ENCODE data around the gene THAP10. TPM values are rescaled to one million over a fixed set of nuclear protein-coding genes. Genes with fewer than 3 reads are reported as not detected.

THAP10 gene
- total RNA-seq, 1 donor from 2014 or later, result 1.6 TPM

DNA sequence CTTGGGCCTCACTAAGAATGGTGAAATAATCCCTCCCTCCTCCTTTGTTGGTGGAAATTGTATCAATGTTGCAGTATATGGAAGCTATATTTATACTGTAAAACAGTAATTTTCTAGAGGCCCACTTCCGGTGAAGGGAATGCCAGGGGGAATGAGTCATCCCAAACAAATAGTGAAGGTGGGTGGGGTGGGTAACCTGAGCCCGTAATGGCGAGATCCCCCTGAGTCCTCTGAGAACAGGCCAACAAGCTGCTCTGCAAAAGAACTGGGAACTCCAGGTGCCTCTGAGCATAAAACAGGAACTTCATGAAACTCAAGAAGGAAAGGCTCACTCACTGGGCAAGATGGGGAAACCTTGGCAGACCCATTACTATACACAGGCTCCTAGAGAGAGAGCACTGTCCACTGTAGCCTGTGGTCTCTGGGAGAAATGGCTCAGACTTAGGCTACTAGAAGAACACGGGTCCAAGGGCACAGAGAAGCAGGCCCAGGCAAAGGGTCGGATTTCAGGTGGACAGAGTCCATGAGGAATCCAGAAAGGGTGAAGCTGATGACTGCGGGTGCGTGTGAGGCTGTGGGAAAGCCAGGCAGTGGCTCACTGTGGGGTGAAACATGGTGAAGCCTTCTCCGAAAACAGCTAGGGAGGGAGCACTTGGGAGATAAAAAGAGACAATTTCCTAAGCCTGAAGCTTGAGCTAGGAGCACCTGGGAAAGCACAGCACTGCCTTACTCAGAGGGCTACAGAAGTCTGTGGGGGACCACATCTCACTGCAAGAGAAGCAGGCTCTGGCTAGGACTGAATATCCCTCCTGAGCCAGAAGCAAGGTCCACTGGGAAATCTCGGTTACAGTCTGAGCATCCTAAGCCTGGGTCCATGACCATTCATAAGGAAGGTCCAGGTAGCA is 58.1 kb downstream of the THAP10 start:
- H2AFZ ChIP-seq (ENCODE audit: low read depth, low read length), result peak overlapping the region; percentile 22
- H3K27me3 Mint-ChIP-seq (ENCODE audit: low read depth, unreplicated experiment), result no peaks in the 10 kb centered on the region
- H3K27me3 ChIP-seq (ENCODE audit: insufficient read depth, low read length), result no peaks in the 10 kb centered on the region
- peak; percentile 79 for DNase-seq (ENCODE audit: low read depth)
- peaks cover 44% of the 10 kb centered on the region for H3K36me3 Mint-ChIP-seq (ENCODE audit: low read depth, unreplicated experiment)
- peak overlapping the region; percentile 35 for H3K9ac ChIP-seq (ENCODE audit: low read length)
- no peaks in the 10 kb centered on the region for H3K9me3 ChIP-seq (ENCODE audit: insufficient read depth, low read depth, low read length)
- peaks cover 18% of the 10 kb centered on the region for H4K20me1 ChIP-seq (ENCODE audit: insufficient read depth, low read length)
- H3K27ac Mint-ChIP-seq (ENCODE audit: unreplicated experiment), result no peak overlapping the region
- H3K4me3 ChIP-seq (ENCODE audit: insufficient read depth, low read depth, low read length), result peak overlapping the region; percentile 19
- H3K9me3 Mint-ChIP-seq (ENCODE audit: unreplicated experiment), result peaks cover 2% of the 10 kb centered on the region
- peak; percentile 78 for FAIRE-seq
- H3K4me1 Mint-ChIP-seq (ENCODE audit: low read depth, unreplicated experiment), result peaks cover 38% of the 10 kb centered on the region
- H3K36me3 ChIP-seq (ENCODE audit: insufficient read depth, low read length), result peaks cover 35% of the 10 kb centered on the region
- H3K4me3 Mint-ChIP-seq (ENCODE audit: unreplicated experiment), result no peak overlapping the region
- TF ChIP-seq, protein P1, sequence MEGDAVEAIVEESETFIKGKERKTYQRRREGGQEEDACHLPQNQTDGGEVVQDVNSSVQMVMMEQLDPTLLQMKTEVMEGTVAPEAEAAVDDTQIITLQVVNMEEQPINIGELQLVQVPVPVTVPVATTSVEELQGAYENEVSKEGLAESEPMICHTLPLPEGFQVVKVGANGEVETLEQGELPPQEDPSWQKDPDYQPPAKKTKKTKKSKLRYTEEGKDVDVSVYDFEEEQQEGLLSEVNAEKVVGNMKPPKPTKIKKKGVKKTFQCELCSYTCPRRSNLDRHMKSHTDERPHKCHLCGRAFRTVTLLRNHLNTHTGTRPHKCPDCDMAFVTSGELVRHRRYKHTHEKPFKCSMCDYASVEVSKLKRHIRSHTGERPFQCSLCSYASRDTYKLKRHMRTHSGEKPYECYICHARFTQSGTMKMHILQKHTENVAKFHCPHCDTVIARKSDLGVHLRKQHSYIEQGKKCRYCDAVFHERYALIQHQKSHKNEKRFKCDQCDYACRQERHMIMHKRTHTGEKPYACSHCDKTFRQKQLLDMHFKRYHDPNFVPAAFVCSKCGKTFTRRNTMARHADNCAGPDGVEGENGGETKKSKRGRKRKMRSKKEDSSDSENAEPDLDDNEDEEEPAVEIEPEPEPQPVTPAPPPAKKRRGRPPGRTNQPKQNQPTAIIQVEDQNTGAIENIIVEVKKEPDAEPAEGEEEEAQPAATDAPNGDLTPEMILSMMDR (IDR thresholded peaks at IDR 0.05; ENCODE audit: insufficient read depth, low read depth, low read length), result no peak
- no peak for TF ChIP-seq EZH2 (IDR thresholded peaks at IDR 0.05; ENCODE audit: insufficient read depth, low read length)
- H3K4me1 ChIP-seq (ENCODE audit: insufficient read depth, low read length), result peaks cover 13% of the 10 kb centered on the region
- peak overlapping the region; percentile 76 for H3K4me2 ChIP-seq (ENCODE audit: low read length)
- peaks cover 8% of the 10 kb centered on the region for H3K79me2 ChIP-seq (ENCODE audit: insufficient read depth, low read length)
- peak overlapping the region; percentile 63 for H3K27ac ChIP-seq (ENCODE audit: low read depth, low read length)

DNA sequence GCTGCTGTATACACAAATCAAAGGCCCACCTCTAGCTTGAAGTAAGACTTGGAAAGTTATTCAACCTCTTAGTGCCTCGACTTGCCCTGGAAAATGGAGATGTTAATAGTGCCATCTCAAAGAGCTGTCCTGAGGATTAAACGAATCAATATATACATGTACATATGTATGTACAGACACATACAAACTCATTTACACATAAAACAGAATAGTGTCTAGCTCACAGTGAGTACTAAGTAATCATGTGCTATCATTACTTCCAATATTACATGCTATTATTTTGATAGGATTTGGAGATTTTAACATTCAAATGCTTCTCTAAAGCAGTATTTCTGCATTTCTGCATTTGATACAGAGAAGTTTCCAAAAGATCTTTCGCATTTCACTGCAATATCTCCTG is 58.8 kb downstream of the THAP10 start:
- H3K27me3 Mint-ChIP-seq (ENCODE audit: low read depth, unreplicated experiment), result no peaks in the 10 kb centered on the region
- H3K9me3 ChIP-seq (ENCODE audit: insufficient read depth, low read depth, low read length), result no peaks in the 10 kb centered on the region
- H3K27ac ChIP-seq (ENCODE audit: low read depth, low read length), result peak overlapping the region; percentile 63
- H4K20me1 ChIP-seq (ENCODE audit: insufficient read depth, low read length), result peaks cover 18% of the 10 kb centered on the region
- H3K4me2 ChIP-seq (ENCODE audit: low read length), result peak overlapping the region; percentile 76
- peaks cover 44% of the 10 kb centered on the region for H3K36me3 Mint-ChIP-seq (ENCODE audit: low read depth, unreplicated experiment)
- no peak overlapping the region for H2AFZ ChIP-seq (ENCODE audit: low read depth, low read length)
- no peak for DNase-seq (ENCODE audit: low read depth)
- peak overlapping the region; percentile 18 for H3K4me3 Mint-ChIP-seq (ENCODE audit: unreplicated experiment)
- H3K4me1 ChIP-seq (ENCODE audit: insufficient read depth, low read length), result peaks cover 13% of the 10 kb centered on the region
- peaks cover 38% of the 10 kb centered on the region for H3K4me1 Mint-ChIP-seq (ENCODE audit: low read depth, unreplicated experiment)
- H3K4me3 ChIP-seq (ENCODE audit: insufficient read depth, low read depth, low read length), result peak overlapping the region; percentile 19
- H3K27ac Mint-ChIP-seq (ENCODE audit: unreplicated experiment), result peak overlapping the region; percentile 22
- H3K9me3 Mint-ChIP-seq (ENCODE audit: unreplicated experiment), result peaks cover 2% of the 10 kb centered on the region
- peaks cover 8% of the 10 kb centered on the region for H3K79me2 ChIP-seq (ENCODE audit: insufficient read depth, low read length)
- H3K27me3 ChIP-seq (ENCODE audit: insufficient read depth, low read length), result no peaks in the 10 kb centered on the region
- H3K9ac ChIP-seq (ENCODE audit: low read length), result no peak overlapping the region
- TF ChIP-seq EZH2 (IDR thresholded peaks at IDR 0.05; ENCODE audit: insufficient read depth, low read length), result no peak
- TF ChIP-seq, protein P1 (IDR thresholded peaks at IDR 0.05; ENCODE audit: insufficient read depth, low read depth, low read length), result no peak
- peak; percentile 76 for FAIRE-seq
- H3K36me3 ChIP-seq (ENCODE audit: insufficient read depth, low read length), result peaks cover 35% of the 10 kb centered on the region

DNA sequence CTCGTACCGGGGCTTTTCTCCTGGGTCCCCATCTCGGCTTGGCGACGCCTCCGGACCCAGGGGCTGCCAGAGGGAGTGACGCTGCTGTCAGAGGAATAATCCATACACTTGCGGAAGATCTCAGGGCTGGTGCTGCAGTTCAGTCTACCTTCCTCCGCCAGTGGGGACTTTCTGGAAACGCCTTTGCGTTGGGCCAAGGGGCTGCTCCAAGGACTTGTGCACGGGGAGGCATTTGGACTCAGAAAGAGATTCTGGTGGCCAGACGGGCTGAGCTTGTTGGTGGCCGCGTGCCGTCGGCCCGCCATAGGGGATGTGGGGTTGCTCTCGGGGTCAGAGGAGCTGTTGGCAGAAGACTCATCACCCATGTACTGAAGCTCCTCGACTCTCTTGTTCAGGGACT is 60.1 kb downstream of the THAP10 start:
- Mint-ChIP-seq H3K27me3 (ENCODE audit: low read depth, unreplicated experiment) (no peaks in the 10 kb centered on the region), H3K36me3 (ENCODE audit: low read depth, unreplicated experiment) (peaks cover 44% of the 10 kb centered on the region), H3K4me3 (ENCODE audit: unreplicated experiment) (no peak overlapping the region), H3K9me3 (ENCODE audit: unreplicated experiment) (peaks cover 2% of the 10 kb centered on the region), H3K4me1 (ENCODE audit: low read depth, unreplicated experiment) (peaks cover 41% of the 10 kb centered on the region), H3K27ac (ENCODE audit: unreplicated experiment) (no peak overlapping the region)
- H3K9ac ChIP-seq (ENCODE audit: low read length), result no peak overlapping the region
- H3K9me3 ChIP-seq (ENCODE audit: insufficient read depth, low read depth, low read length), result no peaks in the 10 kb centered on the region
- TF ChIP-seq, protein P1 (IDR thresholded peaks at IDR 0.05; ENCODE audit: insufficient read depth, low read depth, low read length), result no peak
- no peak for TF ChIP-seq EZH2 (IDR thresholded peaks at IDR 0.05; ENCODE audit: insufficient read depth, low read length)
- H4K20me1 ChIP-seq (ENCODE audit: insufficient read depth, low read length), result peaks cover 15% of the 10 kb centered on the region
- H3K4me1 ChIP-seq (ENCODE audit: insufficient read depth, low read length), result peaks cover 13% of the 10 kb centered on the region
- no peak for DNase-seq (ENCODE audit: low read depth)
- H3K79me2 ChIP-seq (ENCODE audit: insufficient read depth, low read length), result peaks cover 3% of the 10 kb centered on the region
- H3K27me3 ChIP-seq (ENCODE audit: insufficient read depth, low read length), result no peaks in the 10 kb centered on the region
- H3K27ac ChIP-seq (ENCODE audit: low read depth, low read length), result no peak overlapping the region
- peaks cover 35% of the 10 kb centered on the region for H3K36me3 ChIP-seq (ENCODE audit: insufficient read depth, low read length)
- no peak for FAIRE-seq
- H3K4me2 ChIP-seq (ENCODE audit: low read length), result no peak overlapping the region
- H2AFZ ChIP-seq (ENCODE audit: low read depth, low read length), result no peak overlapping the region
- H3K4me3 ChIP-seq (ENCODE audit: insufficient read depth, low read depth, low read length), result no peak overlapping the region
